Measurements from ENCODE around the gene LEKR1. TPM values are rescaled to one million over a fixed set of nuclear protein-coding genes. Genes with fewer than 3 reads are reported as not detected.

The LEKR1 gene
- total RNA-seq, 1 experiment from 2014 or later, result 1.3 TPM

- no peak for TF ChIP-seq CTCF (IDR thresholded peaks at IDR 0.05; ENCODE audit: unreplicated experiment)
- no peak for DNase-seq (ENCODE audit: unreplicated experiment)
- H3K27ac Mint-ChIP-seq (ENCODE audit: low read depth, unreplicated experiment), result no peak overlapping the region
- intact Hi-C loops (cut with micrococcal nuclease), result no loop called here
- BruUV-seq (replicated peaks), result no TSS peak
- H3K36me3 Mint-ChIP-seq (ENCODE audit: insufficient read depth, unreplicated experiment), result no peaks in the 10 kb centered on the region
- H3K9me3 Mint-ChIP-seq (ENCODE audit: unreplicated experiment), result no peaks in the 10 kb centered on the region
- no peaks in the 10 kb centered on the region for H3K27me3 Mint-ChIP-seq (ENCODE audit: insufficient read depth, unreplicated experiment)
- CTCF ChIA-PET, result no interaction called here
- peaks cover 6% of the 10 kb centered on the region for H3K4me1 Mint-ChIP-seq (ENCODE audit: insufficient read depth, unreplicated experiment)
- H3K4me3 Mint-ChIP-seq (ENCODE audit: unreplicated experiment), result no peak overlapping the region
- POLR2A ChIA-PET, result interaction anchor here (1.0 kb wide), 1 partner anchor 16 kb away, joined by 3 read pairs; no protein-coding TSS in a partner anchor
Measured at GRCh38 chr3:156859578-156859977, 33.4 kb downstream of the LEKR1 start.

GRCh38 chr3:156860873-156861272 is 34.7 kb downstream of the LEKR1 start:
- peaks cover 6% of the 10 kb centered on the region for H3K4me1 Mint-ChIP-seq (ENCODE audit: insufficient read depth, unreplicated experiment)
- H3K27me3 Mint-ChIP-seq (ENCODE audit: insufficient read depth, unreplicated experiment), result no peaks in the 10 kb centered on the region
- intact Hi-C loops (cut with micrococcal nuclease), result no loop called here
- no peak overlapping the region for H3K4me3 Mint-ChIP-seq (ENCODE audit: unreplicated experiment)
- no peak for TF ChIP-seq CTCF (IDR thresholded peaks at IDR 0.05; ENCODE audit: unreplicated experiment)
- ChIA-PET POLR2A (no interaction called here), CTCF (no interaction called here)
- no peaks in the 10 kb centered on the region for H3K36me3 Mint-ChIP-seq (ENCODE audit: insufficient read depth, unreplicated experiment)
- no peak overlapping the region for H3K27ac Mint-ChIP-seq (ENCODE audit: low read depth, unreplicated experiment)
- DNase-seq (ENCODE audit: unreplicated experiment), result no peak
- no TSS peak for BruUV-seq (replicated peaks)
- no peaks in the 10 kb centered on the region for H3K9me3 Mint-ChIP-seq (ENCODE audit: unreplicated experiment)

GRCh38 chr3:156862338-156862737 is 36.2 kb downstream of the LEKR1 start:
- Mint-ChIP-seq H3K9me3 (ENCODE audit: unreplicated experiment) (no peaks in the 10 kb centered on the region), H3K36me3 (ENCODE audit: insufficient read depth, unreplicated experiment) (no peaks in the 10 kb centered on the region), H3K27ac (ENCODE audit: low read depth, unreplicated experiment) (no peak overlapping the region), H3K4me1 (ENCODE audit: insufficient read depth, unreplicated experiment) (peaks cover 6% of the 10 kb centered on the region), H3K27me3 (ENCODE audit: insufficient read depth, unreplicated experiment) (no peaks in the 10 kb centered on the region), H3K4me3 (ENCODE audit: unreplicated experiment) (no peak overlapping the region)
- POLR2A ChIA-PET, result interaction anchor here (1.4 to 1.5 kb wide), 2 partner anchors 9 to 186 kb away, joined by 4 to 5 read pairs; no protein-coding TSS in a partner anchor
- DNase-seq (ENCODE audit: unreplicated experiment), result peak; percentile 19
- TF ChIP-seq CTCF (IDR thresholded peaks at IDR 0.05; ENCODE audit: unreplicated experiment), result no peak
- CTCF ChIA-PET, result interaction anchor here (0.7 kb wide), 1 partner anchor 189 kb away, joined by 3 read pairs; no protein-coding TSS in a partner anchor
- intact Hi-C loops (cut with micrococcal nuclease), result no loop called here
- no TSS peak for BruUV-seq (replicated peaks)

GRCh38 chr3:156865732-156866131 is 39.6 kb downstream of the LEKR1 start:
- ChIA-PET POLR2A (interaction anchor here (0.6 kb wide), 1 partner anchor 1499 kb away, joined by 3 read pairs; no protein-coding TSS in a partner anchor), CTCF (no interaction called here)
- TF ChIP-seq CTCF (IDR thresholded peaks at IDR 0.05; ENCODE audit: unreplicated experiment), result no peak
- Mint-ChIP-seq H3K36me3 (ENCODE audit: insufficient read depth, unreplicated experiment) (no peaks in the 10 kb centered on the region), H3K4me3 (ENCODE audit: unreplicated experiment) (no peak overlapping the region), H3K4me1 (ENCODE audit: insufficient read depth, unreplicated experiment) (peaks cover 6% of the 10 kb centered on the region), H3K9me3 (ENCODE audit: unreplicated experiment) (no peaks in the 10 kb centered on the region), H3K27me3 (ENCODE audit: insufficient read depth, unreplicated experiment) (no peaks in the 10 kb centered on the region), H3K27ac (ENCODE audit: low read depth, unreplicated experiment) (no peak overlapping the region)
- BruUV-seq (replicated peaks), result no TSS peak
- no peak for DNase-seq (ENCODE audit: unreplicated experiment)
- intact Hi-C loops (cut with micrococcal nuclease), result loop anchor here (5.0 kb wide), 1 partner anchor 188 kb away; no protein-coding TSS in a partner anchor
